CD4-positive, alpha-beta memory T cell (primary cell): ENCODE results near the gene FAF1. TPM values are rescaled to one million over a fixed set of nuclear protein-coding genes. Genes with fewer than 3 reads are reported as not detected.

ENCODE experiments used
- CTCF ChIA-PET: fragments of 350-600 bp; sonication (Branson Sonifier 250); formaldehyde crosslinking; loops from one replicate; lab custom pipeline; 2021; ENCODE audit warnings: inconsistent platforms; ENCODE audit not compliant: partially characterized antibody; lab: Charles Lee
- POLR2A ChIA-PET: fragments of 350-600 bp; sonication (Branson Sonifier 250); formaldehyde crosslinking; loops from one replicate; lab custom pipeline; 2021; ENCODE audit not compliant: partially characterized antibody; lab: Charles Lee
- DNase-seq, 5 donors: peaks; one replicate each; pipeline versions ENCODE4 v3.0.0 to v3.0.0-alpha.2; 2020 to 2022; ENCODE audit warnings: mixed read lengths in 1 of 5
- H3K27ac ChIP-seq: one replicate; pipeline ENCODE4 v1.7.0; 2013; ENCODE audit warnings: low read depth, low read length
- H3K27me3 ChIP-seq: 2 replicates; pipeline ENCODE4 v1.7.0; 2013; ENCODE audit warnings: mild to moderate bottlenecking, low read length, moderate library complexity; ENCODE audit not compliant: insufficient read depth
- H3K36me3 ChIP-seq: 2 replicates; pipeline ENCODE4 v1.7.0; 2013; ENCODE audit warnings: mild to moderate bottlenecking, low read length, moderate library complexity; ENCODE audit not compliant: insufficient read depth
- H3K4me1 ChIP-seq: 2 replicates; pipeline ENCODE4 v1.7.0; 2013; ENCODE audit warnings: mild to moderate bottlenecking, low read length, moderate library complexity; ENCODE audit not compliant: insufficient read depth
- H3K4me3 ChIP-seq, 2 donors: one replicate each; pipeline ENCODE4 v1.7.0; 2013; ENCODE audit warnings: low read length in 2 of 2, mild to moderate bottlenecking in 1 of 2
- H3K9me3 ChIP-seq, 2 donors: one replicate each; pipeline ENCODE4 v1.7.0; 2013; ENCODE audit warnings: low read length in 2 of 2, control low read depth in 1 of 2; ENCODE audit not compliant: control insufficient read depth in 1 of 2
- H3K27ac Mint-ChIP-seq, 7 donors: one replicate each; pipeline ENCODE4 v1.8.0; 2020 to 2021; ENCODE audit warnings: mixed read lengths in 7 of 7, mild to moderate bottlenecking in 6 of 7, inconsistent platforms in 3 of 7, moderate library complexity in 3 of 7
- H3K27me3 Mint-ChIP-seq, 2 donors: one replicate each; pipeline ENCODE4 v1.8.0; 2020 to 2021; ENCODE audit warnings: mixed read lengths in 2 of 2
- H3K36me3 Mint-ChIP-seq, 2 donors: one replicate each; pipeline ENCODE4 v1.8.0; 2020 to 2021; ENCODE audit warnings: mixed read lengths in 2 of 2, inconsistent platforms in 1 of 2, mild to moderate bottlenecking in 1 of 2
- H3K4me1 Mint-ChIP-seq, 4 donors: one replicate each; pipeline ENCODE4 v1.8.0; 2020 to 2021; ENCODE audit warnings: mixed read lengths in 4 of 4, mild to moderate bottlenecking in 1 of 4
- H3K4me3 Mint-ChIP-seq, 8 donors: one replicate each; pipeline ENCODE4 v1.8.0; 2020 to 2021; ENCODE audit warnings: mixed read lengths in 8 of 8, mild to moderate bottlenecking in 7 of 8, moderate library complexity in 6 of 8, inconsistent platforms in 3 of 8
- H3K9me3 Mint-ChIP-seq, 8 donors: one replicate each; pipeline ENCODE4 v1.8.0; 2020 to 2021; ENCODE audit warnings: mixed read lengths in 8 of 8, mild to moderate bottlenecking in 5 of 8, inconsistent platforms in 3 of 8, moderate library complexity in 1 of 8
- intact Hi-C: fragments of 100-400 bp; cut with micrococcal nuclease; formaldehyde crosslinking; loops from one replicate; pipeline ENCODE4 v1.15.1; 2023
- polyA plus RNA-seq, 2 donors: library from polyadenylated mRNA; unstranded; fragments of 300-500 nt; fragmentation: Illumina TruSeq; gene quantifications; one replicate each; pipeline ENCODE4 v1.2.3, GENCODE V29; 2021
- total RNA-seq, 2 experiments: library from RNA; stranded (reverse); gene quantifications; one replicate each; pipeline ENCODE4 v1.2.3, GENCODE V29; 2021

The FAF1 gene
- total and polyA plus RNA-seq, 4 experiments from 2014 or later, result 36.0 to 60.2 (median 53.9) TPM

GRCh38 chr1:50860256-50860655 is 99.8 kb downstream of the FAF1 start:
- Histone ChIP-seq H3K36me3 (no peaks in the 10 kb centered on the region), H3K9me3 (peaks cover 0 to 5% of the 10 kb centered on the region in 2 donors), H3K27me3 (no peaks in the 10 kb centered on the region), H3K4me3 (no peak overlapping the region), H3K4me1 (no peaks in the 10 kb centered on the region), H3K27ac (no peak overlapping the region)
- H3K27me3 Mint-ChIP-seq, result no peaks in the 10 kb centered on the region
- ChIA-PET POLR2A (no interaction called here), CTCF (interaction anchor here (1.2 kb wide), 1 partner anchor 12 kb away, joined by 3 read pairs; no protein-coding TSS in a partner anchor)
- peak overlapping the region in 1 of 8 donors; percentile 18 for H3K4me3 Mint-ChIP-seq
- H3K27ac Mint-ChIP-seq, result no peak overlapping the region
- DNase-seq, result no peak
- intact Hi-C loops, result no loop called here
- peaks cover 24 to 32% of the 10 kb centered on the region in 2 donors for H3K36me3 Mint-ChIP-seq
- H3K4me1 Mint-ChIP-seq, result peaks cover 10 to 32% (median 26%) of the 10 kb centered on the region in 4 donors
- peaks cover 2 to 40% (median 22%) of the 10 kb centered on the region in 8 donors for H3K9me3 Mint-ChIP-seq

GRCh38 chr1:50859657-50860056 is 100.4 kb downstream of the FAF1 start:
- Histone ChIP-seq H3K9me3 (peaks cover 0 to 5% of the 10 kb centered on the region in 2 donors), H3K4me3 (no peak overlapping the region), H3K36me3 (no peaks in the 10 kb centered on the region), H3K4me1 (no peaks in the 10 kb centered on the region), H3K27ac (no peak overlapping the region), H3K27me3 (no peaks in the 10 kb centered on the region)
- POLR2A ChIA-PET, result no interaction called here
- Mint-ChIP-seq H3K9me3 (peaks cover 2 to 40% (median 22%) of the 10 kb centered on the region in 8 donors), H3K27me3 (no peaks in the 10 kb centered on the region), H3K4me1 (peaks cover 10 to 32% (median 26%) of the 10 kb centered on the region in 4 donors), H3K27ac (no peak overlapping the region), H3K36me3 (peaks cover 24 to 32% of the 10 kb centered on the region in 2 donors), H3K4me3 (no peak overlapping the region)
- intact Hi-C loops, result no loop called here
- no peak for DNase-seq
- CTCF ChIA-PET, result interaction anchor here (1.2 kb wide), 1 partner anchor 13 kb away, joined by 3 read pairs; no protein-coding TSS in a partner anchor

- Histone ChIP-seq H3K36me3 (no peaks in the 10 kb centered on the region), H3K4me3 (no peak overlapping the region), H3K4me1 (no peaks in the 10 kb centered on the region), H3K27me3 (no peaks in the 10 kb centered on the region), H3K9me3 (peaks cover 0 to 5% of the 10 kb centered on the region in 2 donors), H3K27ac (no peak overlapping the region)
- Mint-ChIP-seq H3K36me3 (peaks cover 24 to 32% of the 10 kb centered on the region in 2 donors), H3K27ac (no peak overlapping the region), H3K9me3 (peaks cover 2 to 40% (median 22%) of the 10 kb centered on the region in 8 donors), H3K4me3 (no peak overlapping the region), H3K27me3 (no peaks in the 10 kb centered on the region), H3K4me1 (peaks cover 13 to 37% (median 32%) of the 10 kb centered on the region in 4 donors)
- CTCF ChIA-PET, result interaction anchor here (1.0 kb wide), 1 partner anchor 14 kb away, joined by 5 read pairs; no protein-coding TSS in a partner anchor
- POLR2A ChIA-PET, result no interaction called here
- no peak for DNase-seq
- intact Hi-C loops, result no loop called here
Measured at GRCh38 chr1:50858761-50859160, 101.3 kb downstream of the FAF1 start.

GRCh38 chr1:50857702-50858101 is 102.4 kb downstream of the FAF1 start:
- H3K9me3 Mint-ChIP-seq, result peaks cover 0 to 33% (median 18%) of the 10 kb centered on the region in 8 donors
- intact Hi-C loops, result no loop called here
- H3K4me1 Mint-ChIP-seq, result peaks cover 18 to 41% (median 36%) of the 10 kb centered on the region in 4 donors
- H3K36me3 Mint-ChIP-seq, result peaks cover 20 to 26% of the 10 kb centered on the region in 2 donors
- Histone ChIP-seq H3K4me1 (no peaks in the 10 kb centered on the region), H3K9me3 (peaks cover 0 to 5% of the 10 kb centered on the region in 2 donors), H3K27me3 (no peaks in the 10 kb centered on the region), H3K4me3 (no peak overlapping the region), H3K27ac (no peak overlapping the region), H3K36me3 (no peaks in the 10 kb centered on the region)
- DNase-seq, result no peak
- no peak overlapping the region for H3K4me3 Mint-ChIP-seq
- CTCF ChIA-PET, result interaction anchor here (1.0 to 1.3 kb wide), 2 partner anchors 16 to 33 kb away, joined by 3 to 5 read pairs; no protein-coding TSS in a partner anchor
- POLR2A ChIA-PET, result no interaction called here
- H3K27me3 Mint-ChIP-seq, result no peaks in the 10 kb centered on the region
- peak overlapping the region in 1 of 7 donors; percentile 30 for H3K27ac Mint-ChIP-seq

- peak overlapping the region in 1 of 7 donors; percentile 73 for H3K27ac Mint-ChIP-seq
- no peaks in the 10 kb centered on the region for H3K36me3 ChIP-seq
- H3K9me3 ChIP-seq, result no peaks in the 10 kb centered on the region
- H3K27me3 ChIP-seq, result no peaks in the 10 kb centered on the region
- H3K27me3 Mint-ChIP-seq, result no peaks in the 10 kb centered on the region
- peaks cover 0 to 2% (median 0%) of the 10 kb centered on the region in 8 donors for H3K9me3 Mint-ChIP-seq
- POLR2A ChIA-PET, result interaction anchor here (0.8 kb wide), 1 partner anchor 28 kb away, joined by 3 read pairs; no protein-coding TSS in a partner anchor
- peaks cover 17 to 34% (median 23%) of the 10 kb centered on the region in 4 donors for H3K4me1 Mint-ChIP-seq
- peaks cover 12 to 24% of the 10 kb centered on the region in 2 donors for H3K36me3 Mint-ChIP-seq
- peak overlapping the region in 1 of 8 donors; percentile 26 for H3K4me3 Mint-ChIP-seq
- CTCF ChIA-PET, result interaction anchor here (3.1 kb wide), 1 partner anchor 19 kb away, joined by 14 read pairs; no protein-coding TSS in a partner anchor
- intact Hi-C loops, result no loop called here
- H3K27ac ChIP-seq, result no peak overlapping the region
- no peaks in the 10 kb centered on the region for H3K4me1 ChIP-seq
- H3K4me3 ChIP-seq, result no peak overlapping the region
- no peak for DNase-seq
Measured at GRCh38 chr1:50853325-50853724, 106.7 kb downstream of the FAF1 start.

- intact Hi-C loops, result no loop called here
- ChIA-PET POLR2A (no interaction called here), CTCF (interaction anchor here (1.2 to 3.1 kb wide), 2 partner anchors 20 to 336 kb away, joined by 3 to 14 read pairs; no protein-coding TSS in a partner anchor)
- DNase-seq, result no peak
- Histone ChIP-seq H3K4me1 (no peaks in the 10 kb centered on the region), H3K27ac (no peak overlapping the region), H3K36me3 (no peaks in the 10 kb centered on the region), H3K4me3 (no peak overlapping the region), H3K27me3 (no peaks in the 10 kb centered on the region), H3K9me3 (no peaks in the 10 kb centered on the region)
- Mint-ChIP-seq H3K36me3 (peaks cover 15 to 29% of the 10 kb centered on the region in 2 donors), H3K4me1 (peaks cover 17 to 34% (median 23%) of the 10 kb centered on the region in 4 donors), H3K27me3 (no peaks in the 10 kb centered on the region), H3K4me3 (no peak overlapping the region), H3K9me3 (peaks cover 0 to 3% (median 0%) of the 10 kb centered on the region in 8 donors), H3K27ac (no peak overlapping the region)
Measured at GRCh38 chr1:50852889-50853288, 107.2 kb downstream of the FAF1 start.

- no peak for DNase-seq
- Histone ChIP-seq H3K27ac (no peak overlapping the region), H3K36me3 (no peaks in the 10 kb centered on the region), H3K4me1 (no peaks in the 10 kb centered on the region), H3K9me3 (no peaks in the 10 kb centered on the region), H3K27me3 (no peaks in the 10 kb centered on the region), H3K4me3 (no peak overlapping the region)
- no peak overlapping the region for H3K4me3 Mint-ChIP-seq
- ChIA-PET POLR2A (no interaction called here), CTCF (interaction anchor here (1.0 to 3.1 kb wide), 2 partner anchors 21 to 339 kb away, joined by 4 to 14 read pairs; no protein-coding TSS in a partner anchor)
- H3K4me1 Mint-ChIP-seq, result peaks cover 17 to 34% (median 26%) of the 10 kb centered on the region in 4 donors
- H3K36me3 Mint-ChIP-seq, result peaks cover 18 to 38% of the 10 kb centered on the region in 2 donors
- H3K9me3 Mint-ChIP-seq, result peaks cover 0 to 9% (median 2%) of the 10 kb centered on the region in 8 donors
- no peak overlapping the region for H3K27ac Mint-ChIP-seq
- intact Hi-C loops, result no loop called here
- no peaks in the 10 kb centered on the region for H3K27me3 Mint-ChIP-seq
Measured at GRCh38 chr1:50851466-50851865, 108.6 kb downstream of the FAF1 start.
